Measurements from ENCODE around the gene ELANE.

The ELANE gene

GRCh38 chr19:852136-853013, at the start of gene ELANE:
Gene ELANE, plus strand, starts transcription at chr19:852303. Its CDS starts 26 bp downstream, at chr19:852329.
- DNase-seq (ENCODE audit: low read depth in 3 of 3, low spot score in 1 of 3) = no peak

GRCh38 chr19:802498-803098, 49.5 kb upstream of the ELANE start:
- no peak for DNase-seq (ENCODE audit: low read depth in 3 of 3, low spot score in 1 of 3)

- DNase-seq (ENCODE audit: low read depth in 3 of 3, low spot score in 1 of 3) = no peak
These were observed 49.0 kb upstream of the ELANE start for GRCh38 chr19:803099-803561.

- DNase-seq (ENCODE audit: low read depth in 3 of 3, low spot score in 1 of 3) = no peak
These were observed 48.3 kb upstream of the ELANE start for GRCh38 chr19:803686-804418.

- DNase-seq (ENCODE audit: low read depth in 3 of 3, low spot score in 1 of 3) = no peak
These were observed 47.5 kb upstream of the ELANE start for GRCh38 chr19:804419-805165.

- DNase-seq (ENCODE audit: low read depth in 3 of 3, low spot score in 1 of 3) = no peak
These were observed 46.9 kb upstream of the ELANE start for GRCh38 chr19:805166-805551.

- no peak for DNase-seq (ENCODE audit: low read depth in 3 of 3, low spot score in 1 of 3)
These were observed 46.2 kb upstream of the ELANE start for GRCh38 chr19:805600-806550.

- DNase-seq (ENCODE audit: low read depth in 3 of 3, low spot score in 1 of 3) = no peak
These were observed 45.2 kb upstream of the ELANE start for GRCh38 chr19:806815-807421.

GRCh38 chr19:807627-808422, 44.3 kb upstream of the ELANE start:
- no peak for DNase-seq (ENCODE audit: low read depth in 3 of 3, low spot score in 1 of 3)

GRCh38 chr19:808423-808775, 43.7 kb upstream of the ELANE start:
- DNase-seq (ENCODE audit: low read depth in 3 of 3, low spot score in 1 of 3) = no peak

GRCh38 chr19:810077-810855, 41.8 kb upstream of the ELANE start:
- no peak for DNase-seq (ENCODE audit: low read depth in 3 of 3, low spot score in 1 of 3)

- DNase-seq (ENCODE audit: low read depth in 3 of 3, low spot score in 1 of 3) = no peak
These were observed 41.1 kb upstream of the ELANE start for GRCh38 chr19:810883-811489.

GRCh38 chr19:811506-812048, 40.5 kb upstream of the ELANE start:
- DNase-seq (ENCODE audit: low read depth in 3 of 3, low spot score in 1 of 3) = no peak

GRCh38 chr19:812049-812746, 39.9 kb upstream of the ELANE start:
- DNase-seq (ENCODE audit: low read depth in 3 of 3, low spot score in 1 of 3) = no peak

- no peak for DNase-seq (ENCODE audit: low read depth in 3 of 3, low spot score in 1 of 3)
These were observed 39.3 kb upstream of the ELANE start for GRCh38 chr19:812747-813218.
